T follicular helper cell (primary cell): Measurements from ENCODE around the gene ITGA7.
A peak's percentile ranks its signal among the peaks of the same experiment; 100 is the strongest.

ENCODE experiments used
- DNase-seq: peaks from one replicate; pipeline ENCODE4 v3.0.0-alpha.2; 2020; ENCODE audit warnings: low read depth

The ITGA7 gene

GRCh38 chr12:55718624-55719275, 11.0 kb upstream of the ITGA7 start:
- DNase-seq = no peak

DNA sequence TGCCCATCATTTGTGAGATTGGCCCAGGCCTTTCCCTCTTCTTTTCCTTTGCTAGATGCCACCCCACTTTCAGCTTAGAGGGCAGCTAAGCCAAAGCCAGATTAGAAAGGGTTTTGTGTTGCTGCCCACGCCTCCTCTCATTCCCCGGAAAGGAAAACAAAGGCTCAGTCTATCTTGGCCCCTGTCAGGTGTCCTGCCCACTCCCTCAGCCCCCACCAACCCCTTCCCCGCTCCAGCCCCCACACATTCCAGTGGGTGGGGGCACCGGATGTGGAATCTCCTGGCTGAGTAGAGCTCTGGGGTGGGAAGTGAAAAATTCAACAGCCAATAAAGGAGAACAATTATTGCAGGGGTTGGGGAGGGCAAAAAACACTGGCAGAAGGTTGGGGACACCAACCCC, 10.3 kb upstream of the ITGA7 start:
- DNase-seq = no peak

GRCh38 chr12:55717011-55718007, 9.6 kb upstream of the ITGA7 start:
- no peak for DNase-seq

DNA sequence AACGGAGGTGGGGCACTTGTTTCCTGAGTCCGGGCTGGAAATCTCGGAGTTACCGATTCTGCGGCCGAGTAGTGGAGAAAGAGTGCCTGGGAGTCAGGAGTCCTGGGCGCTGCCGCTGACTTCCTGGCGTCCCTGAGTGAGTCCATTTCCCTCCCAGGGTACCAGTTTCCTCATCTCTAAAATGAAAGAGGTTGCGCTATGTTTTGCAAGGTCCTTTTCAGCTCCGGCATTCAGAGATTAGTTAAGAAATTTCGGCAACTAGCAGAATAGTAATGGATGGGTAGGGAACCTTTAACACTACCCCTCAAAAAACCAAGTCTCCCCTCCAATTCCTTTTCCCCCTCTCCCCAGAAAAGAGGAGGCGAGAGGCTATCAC, 8.9 kb upstream of the ITGA7 start:
- no peak for DNase-seq

- peak; percentile 91 for DNase-seq
Observed at GRCh38 chr12:55715833-55716581, 8.3 kb upstream of the ITGA7 start, which contains the start of gene BLOC1S1. BLOC1S1 (plus strand) TSS chr12:55716046; CDS start chr12:55716052, 6 bp downstream.

- DNase-seq = no peak
Observed at GRCh38 chr12:55715169-55715764, 7.6 kb upstream of the ITGA7 start.

DNA sequence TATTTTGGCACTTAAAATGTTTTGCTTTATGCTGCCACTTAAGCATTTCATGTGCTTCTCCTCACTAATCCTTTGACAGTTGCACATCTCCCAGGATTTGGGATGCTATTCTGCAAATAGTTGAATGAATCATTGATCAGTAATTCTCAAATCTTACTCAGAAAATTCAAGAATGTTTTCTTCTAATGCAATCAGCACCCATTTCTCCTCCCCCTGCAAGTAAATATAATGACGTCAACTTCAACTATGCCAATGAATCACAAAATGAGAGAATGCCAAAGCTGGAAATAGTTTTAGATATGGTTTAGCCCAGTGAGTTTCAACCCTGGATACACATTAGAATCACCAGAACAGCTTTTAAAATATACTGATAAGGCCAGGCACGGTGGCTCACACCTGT, 6.0 kb upstream of the ITGA7 start:
- DNase-seq = no peak

- no peak for DNase-seq
Observed at GRCh38 chr12:55712700-55713415, 5.2 kb upstream of the ITGA7 start.

GRCh38 chr12:55711786-55712553, 4.3 kb upstream of the ITGA7 start:
- DNase-seq = no peak

GRCh38 chr12:55708695-55709233, 1.1 kb upstream of the ITGA7 start:
- DNase-seq = no peak

DNA sequence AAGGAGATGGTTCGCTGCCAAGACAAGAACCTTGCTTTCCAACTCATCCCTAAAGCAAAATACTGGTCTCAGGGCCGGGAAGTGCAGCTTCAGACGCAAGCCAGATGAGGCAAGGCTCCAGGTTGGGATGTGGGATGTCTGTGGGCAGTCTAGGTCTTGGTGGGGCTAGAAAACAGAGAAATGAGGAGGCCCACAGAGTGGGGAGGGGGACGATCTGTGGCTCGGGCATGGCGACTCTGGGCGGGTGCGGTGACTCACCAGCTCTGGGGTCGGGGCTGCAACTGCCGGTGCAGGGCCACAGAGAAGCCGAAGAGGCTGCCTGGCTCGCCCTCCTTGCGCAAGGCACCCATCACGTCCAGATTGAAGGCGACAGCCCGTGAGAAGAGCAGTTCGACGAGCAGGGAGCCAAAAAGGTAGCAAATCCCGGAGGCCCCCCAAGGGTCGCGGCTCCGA, 459 bp downstream of the ITGA7 start:
- no peak for DNase-seq

DNA sequence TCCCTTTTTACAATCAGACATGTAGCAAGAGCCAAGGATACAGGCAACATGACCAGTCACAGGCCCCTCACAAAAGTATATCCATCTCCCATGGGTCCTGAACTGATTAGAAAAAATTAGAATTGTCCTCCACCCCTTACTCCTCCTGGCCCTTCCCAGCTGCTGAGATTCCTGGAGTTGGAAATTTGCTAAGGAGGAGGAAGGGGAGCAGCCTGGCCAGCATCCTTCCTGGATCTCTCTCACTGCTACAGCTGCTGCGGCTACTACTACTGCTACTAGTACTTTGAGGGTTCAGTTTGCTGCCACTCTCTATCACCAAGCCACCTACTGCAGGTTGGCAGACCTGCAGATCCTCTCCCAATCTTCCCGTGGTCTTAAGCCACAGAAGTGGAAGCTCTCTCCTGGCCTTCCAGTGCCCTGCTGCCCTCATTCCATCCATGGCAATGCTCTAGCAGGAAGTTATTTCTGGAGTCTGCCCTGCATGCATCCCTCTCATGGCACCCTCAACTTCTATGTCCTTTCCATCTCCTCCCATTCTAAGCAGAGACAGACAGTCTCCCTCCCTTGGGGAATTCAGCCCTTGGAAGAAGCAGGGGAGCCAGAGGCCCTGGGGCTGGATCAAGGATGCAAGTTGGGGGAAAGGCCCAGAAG, 1.0 kb downstream of the ITGA7 start:
- no peak for DNase-seq

GRCh38 chr12:55705782-55706402, 1.8 kb downstream of the ITGA7 start:
- no peak for DNase-seq

- no peak for DNase-seq
Observed at GRCh38 chr12:55704824-55705718, 2.6 kb downstream of the ITGA7 start.

GRCh38 chr12:55703901-55704761, 3.6 kb downstream of the ITGA7 start:
- no peak for DNase-seq

- DNase-seq = no peak
Observed at GRCh38 chr12:55703288-55703687, 4.4 kb downstream of the ITGA7 start.

- DNase-seq = no peak
Observed at GRCh38 chr12:55702861-55703260, 4.8 kb downstream of the ITGA7 start.
